Breast epithelium (tissue), 3 donors: ENCODE measurements around the gene SLC25A42.

Experiments used
- CTCF ChIP-seq, 3 donors: fragments of 450-650 bp; IDR thresholded peaks; one replicate each; pipeline ENCODE4 v1.5.1; 2016 to 2017; ENCODE audit warnings: antibody characterized with exemption in 3 of 3, mild to moderate bottlenecking in 3 of 3, moderate library complexity in 3 of 3
- POLR2A ChIP-seq: fragments of 450-650 bp; IDR thresholded peaks from one replicate; pipeline ENCODE4 v1.6.1; 2016; ENCODE audit warnings: antibody characterized with exemption, mild to moderate bottlenecking, moderate library complexity
- POLR2AphosphoS5 ChIP-seq, 3 donors: sonication (generic); formaldehyde crosslinking; IDR thresholded peaks; one replicate each; pipeline ENCODE4 v1.6.1; 2017; ENCODE audit warnings: antibody characterized with exemption in 3 of 3

GRCh38 chr19:19075126-19075525, 11.3 kb downstream of the SLC25A42 start:
- TF ChIP-seq CTCF (IDR thresholded peaks at IDR 0.05) = no peak
- no peak for TF ChIP-seq POLR2A
- no peak for TF ChIP-seq POLR2AphosphoS5 (IDR thresholded peaks at IDR 0.05)
